Adipocyte (in vitro differentiated cells): Measurements from ENCODE around the gene FGF13.

ENCODE experiments used
- DNase-seq: peaks from one replicate; pipeline ENCODE4 v3.0.0-alpha.2; 2015; ENCODE audit warnings: low read depth
- H3K27me3 ChIP-seq: replicated peaks from 2 replicates; pipeline ENCODE4 v1.7.0; 2013; ENCODE audit warnings: mild to moderate bottlenecking, low read length, moderate library complexity; ENCODE audit not compliant: control insufficient read depth, insufficient read depth
- H3K36me3 ChIP-seq: 2 replicates; pipeline ENCODE4 v1.7.0; 2013; ENCODE audit warnings: low read length, mild to moderate bottlenecking, moderate library complexity; ENCODE audit not compliant: control insufficient read depth, insufficient read depth, severe bottlenecking
- H3K4me1 ChIP-seq: 2 replicates; pipeline ENCODE4 v1.7.0; 2013; ENCODE audit warnings: mild to moderate bottlenecking, low read length, moderate library complexity; ENCODE audit not compliant: control insufficient read depth, insufficient read depth
- H3K4me3 ChIP-seq: 2 replicates; pipeline ENCODE4 v1.7.0; 2013; ENCODE audit warnings: mild to moderate bottlenecking, low read length, moderate library complexity
- H3K9ac ChIP-seq: 2 replicates; pipeline ENCODE4 v1.7.0; 2013; ENCODE audit warnings: mild to moderate bottlenecking, low read length, moderate library complexity
- H3K9me3 ChIP-seq: 2 replicates; pipeline ENCODE4 v1.7.0; 2013; ENCODE audit warnings: mild to moderate bottlenecking, low read length, moderate library complexity; ENCODE audit not compliant: control insufficient read depth

The FGF13 gene

DNA sequence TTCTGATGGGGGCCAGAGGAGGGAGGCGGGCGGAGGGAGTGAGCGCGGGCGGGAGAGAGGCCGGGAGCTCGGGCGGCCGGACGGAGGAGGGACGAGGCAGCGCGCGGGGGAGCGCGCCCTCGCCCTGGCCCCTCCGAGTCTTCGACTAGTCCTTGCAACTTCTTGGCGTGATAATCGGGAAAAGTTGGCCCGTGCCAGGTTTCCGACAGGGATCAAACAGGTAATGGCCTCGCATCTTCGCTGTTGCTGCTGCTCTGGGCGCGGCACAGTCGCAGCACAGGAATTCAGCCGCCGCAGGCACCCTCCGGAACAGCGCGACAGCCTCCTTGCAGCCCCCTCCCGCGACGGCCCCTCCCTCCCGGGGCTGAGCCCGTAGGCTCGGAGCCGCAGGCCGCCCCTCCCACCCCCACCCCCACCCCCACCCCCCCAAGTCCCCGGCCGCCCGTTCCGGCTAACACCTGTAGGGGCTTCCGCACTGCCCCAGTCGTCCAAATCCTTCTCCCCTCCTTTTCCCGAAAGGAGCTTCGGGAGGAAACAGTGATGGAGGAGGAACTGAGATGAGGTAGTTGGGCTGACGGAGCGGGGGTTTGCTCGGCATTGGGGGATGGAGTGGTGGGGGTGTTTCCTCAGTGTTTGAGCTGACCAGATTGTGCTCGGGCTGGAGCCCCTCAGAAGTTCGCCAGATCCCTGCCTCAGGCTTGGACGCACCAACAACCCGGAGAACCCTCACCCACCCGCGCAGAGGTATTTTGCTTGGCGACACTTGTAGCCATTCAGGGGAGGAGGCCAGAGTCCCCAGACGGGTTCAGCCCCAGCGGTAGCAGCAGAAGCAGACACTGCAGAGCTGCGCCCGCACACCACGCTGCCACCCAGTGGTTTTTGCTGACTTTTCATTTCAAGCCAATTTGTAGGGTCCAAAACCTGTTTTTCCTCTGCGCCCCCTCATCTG, at the start of gene FGF13:
TSS of gene FGF13 (minus strand) at position 319 of the 949 bp plus-strand sequence. CDS start 714 bp downstream, outside the sequence.
- Histone ChIP-seq H3K27me3 (peaks cover 3% of the 10 kb centered on the region), H3K9ac (peak within 1 kb of the TSS; percentile 81), H3K4me3 (peak within 1 kb of the TSS; percentile 83), H3K4me1 (peaks cover 6% of the 10 kb centered on the region), H3K9me3 (peaks cover 3% of the 10 kb centered on the region), H3K36me3 (no peaks in the 10 kb centered on the region)
- no peak for DNase-seq

GRCh38 chrX:138759217-138759943, 47.9 kb upstream of the FGF13 start:
- no peaks in the 10 kb centered on the region for H3K9me3 ChIP-seq
- H3K4me3 ChIP-seq: no peak overlapping the region

DNA sequence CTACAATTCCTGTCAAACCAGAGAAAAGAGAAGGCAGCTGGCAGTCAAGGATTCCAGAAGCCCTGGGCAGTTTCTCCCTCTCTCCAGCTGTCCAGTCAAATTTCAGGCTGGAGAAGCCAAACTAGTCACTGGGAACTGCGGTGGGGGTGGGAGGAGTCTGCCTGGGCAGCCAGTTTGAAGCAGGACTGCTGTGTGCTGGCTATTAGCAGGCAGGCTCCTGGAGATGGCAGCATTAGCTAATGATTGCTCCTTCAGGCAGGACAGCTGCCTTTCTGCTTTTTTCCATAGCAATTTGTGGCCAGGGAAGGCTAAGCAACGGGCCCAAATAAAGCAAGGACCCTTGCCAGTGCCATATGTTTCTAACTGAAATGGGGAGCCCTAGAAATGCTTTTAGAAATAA, 44.7 kb upstream of the FGF13 start:
- Histone ChIP-seq H3K36me3 (no peaks in the 10 kb centered on the region), H3K27me3 (peaks cover 20% of the 10 kb centered on the region), H3K9me3 (no peaks in the 10 kb centered on the region), H3K4me3 (no peak overlapping the region), H3K9ac (no peak overlapping the region), H3K4me1 (no peaks in the 10 kb centered on the region)
- DNase-seq: no peak

More at GRCh38 chrX:138759217-138759943, 47.9 kb upstream of the FGF13 start:
- peaks cover under 1% of the 10 kb centered on the region for H3K4me1 ChIP-seq
- H3K9ac ChIP-seq: no peak overlapping the region
- no peak for DNase-seq
- H3K27me3 ChIP-seq: peaks cover 16% of the 10 kb centered on the region
- H3K36me3 ChIP-seq: no peaks in the 10 kb centered on the region

DNA sequence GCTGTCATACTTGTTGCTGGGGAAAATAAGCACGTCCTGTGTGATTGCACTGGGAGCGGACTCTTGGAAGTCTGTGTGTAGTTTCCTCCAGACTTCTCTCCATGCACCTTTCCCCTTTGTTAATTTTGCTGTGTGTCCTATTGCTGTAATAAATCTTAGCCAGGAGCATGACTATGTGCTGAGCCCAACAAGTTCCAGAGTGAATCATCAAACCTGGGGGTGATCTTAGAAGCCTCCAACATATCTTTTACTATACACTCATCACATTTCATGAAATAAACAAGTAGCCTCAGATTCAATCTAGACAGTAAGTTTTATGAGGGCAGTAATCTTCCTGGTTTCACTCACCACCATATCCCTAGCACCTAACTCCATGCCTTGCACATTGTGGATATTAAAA, 43.3 kb upstream of the FGF13 start:
- peaks cover under 1% of the 10 kb centered on the region for H3K4me1 ChIP-seq
- H3K36me3 ChIP-seq: no peaks in the 10 kb centered on the region
- no peak overlapping the region for H3K9ac ChIP-seq
- no peaks in the 10 kb centered on the region for H3K9me3 ChIP-seq
- no peak for DNase-seq
- H3K27me3 ChIP-seq: peaks cover 20% of the 10 kb centered on the region
- H3K4me3 ChIP-seq: no peak overlapping the region

- DNase-seq: peak; percentile 24
- H3K36me3 ChIP-seq: no peaks in the 10 kb centered on the region
- H3K4me3 ChIP-seq: no peak overlapping the region
- peaks cover 19% of the 10 kb centered on the region for H3K27me3 ChIP-seq
- H3K9ac ChIP-seq: no peak overlapping the region
- H3K4me1 ChIP-seq: peaks cover 5% of the 10 kb centered on the region
- H3K9me3 ChIP-seq: no peaks in the 10 kb centered on the region
Measured at GRCh38 chrX:138748480-138748879, 37.0 kb upstream of the FGF13 start.

DNA sequence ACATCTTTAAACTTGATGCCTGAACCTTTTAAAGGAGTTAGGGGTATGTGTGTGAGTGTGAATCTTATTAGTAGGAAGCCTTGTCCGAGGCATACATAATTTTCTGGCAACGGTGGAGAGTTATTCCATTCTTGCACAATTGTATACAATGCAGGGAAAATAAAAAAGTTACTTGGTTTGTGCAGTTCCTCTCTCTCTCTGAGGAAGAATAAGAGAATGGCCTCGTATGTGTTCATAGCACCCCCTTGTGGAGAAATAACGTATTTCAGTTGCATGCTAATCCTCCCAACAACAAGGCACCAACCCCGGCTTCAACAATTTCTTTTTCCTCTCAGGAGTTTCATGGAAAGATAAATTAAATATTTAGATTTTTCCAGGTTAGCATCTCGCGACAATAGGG, 33.7 kb upstream of the FGF13 start:
- DNase-seq: peak; percentile 60
- H3K27me3 ChIP-seq: peaks cover 26% of the 10 kb centered on the region
- H3K9ac ChIP-seq: no peak overlapping the region
- peaks cover 15% of the 10 kb centered on the region for H3K4me1 ChIP-seq
- H3K4me3 ChIP-seq: no peak overlapping the region
- no peaks in the 10 kb centered on the region for H3K9me3 ChIP-seq
- no peaks in the 10 kb centered on the region for H3K36me3 ChIP-seq

GRCh38 chrX:138742217-138742616, 30.7 kb upstream of the FGF13 start:
- Histone ChIP-seq H3K9ac (no peak overlapping the region), H3K9me3 (no peaks in the 10 kb centered on the region), H3K27me3 (peaks cover 23% of the 10 kb centered on the region), H3K4me3 (no peak overlapping the region), H3K36me3 (no peaks in the 10 kb centered on the region), H3K4me1 (peaks cover 33% of the 10 kb centered on the region)
- no peak for DNase-seq

DNA sequence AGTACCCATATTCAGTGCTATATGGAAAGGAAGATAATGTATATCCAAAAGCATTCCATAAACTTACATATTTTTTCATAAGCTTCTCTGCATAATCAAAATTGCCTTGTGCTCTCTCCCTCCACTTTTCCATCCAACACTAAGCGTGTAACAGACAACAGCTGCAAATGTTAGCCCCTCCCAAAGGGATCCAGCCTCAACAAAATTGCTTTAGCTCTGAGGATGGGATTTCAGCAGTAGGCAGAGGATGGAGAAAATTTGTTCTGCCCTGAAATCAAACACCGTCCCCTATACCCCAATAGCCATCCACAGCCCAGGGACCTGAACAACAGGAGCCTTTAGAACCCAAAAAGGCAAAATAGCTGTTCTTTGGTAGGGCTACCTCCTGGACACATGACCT, 28.8 kb upstream of the FGF13 start:
- DNase-seq: no peak
- Histone ChIP-seq H3K36me3 (no peaks in the 10 kb centered on the region), H3K9ac (no peak overlapping the region), H3K9me3 (no peaks in the 10 kb centered on the region), H3K4me3 (no peak overlapping the region), H3K27me3 (peaks cover 16% of the 10 kb centered on the region), H3K4me1 (peaks cover 37% of the 10 kb centered on the region)

DNA sequence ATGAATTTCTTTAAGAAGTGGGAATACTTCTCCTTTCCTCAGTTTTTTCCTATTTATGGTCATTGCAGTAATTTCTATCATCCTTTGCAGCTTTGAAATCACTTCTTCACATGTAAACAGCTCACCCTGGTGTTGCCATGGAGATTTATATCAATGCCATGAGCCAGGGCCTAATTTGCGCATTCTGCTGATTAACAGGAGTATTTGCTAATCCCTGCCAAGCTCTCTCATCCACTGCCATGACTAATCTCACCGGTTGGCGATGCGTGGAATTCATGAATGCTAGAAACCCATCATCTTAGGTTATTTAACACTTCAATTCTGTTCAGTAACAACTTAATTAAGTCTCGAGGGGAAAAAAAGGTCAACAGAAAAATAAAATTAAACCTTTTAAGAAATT, 11.8 kb upstream of the FGF13 start:
- Histone ChIP-seq H3K4me1 (peaks cover 19% of the 10 kb centered on the region), H3K9me3 (no peaks in the 10 kb centered on the region), H3K36me3 (no peaks in the 10 kb centered on the region), H3K9ac (no peak overlapping the region), H3K27me3 (peaks cover 10% of the 10 kb centered on the region), H3K4me3 (no peak overlapping the region)
- no peak for DNase-seq

DNA sequence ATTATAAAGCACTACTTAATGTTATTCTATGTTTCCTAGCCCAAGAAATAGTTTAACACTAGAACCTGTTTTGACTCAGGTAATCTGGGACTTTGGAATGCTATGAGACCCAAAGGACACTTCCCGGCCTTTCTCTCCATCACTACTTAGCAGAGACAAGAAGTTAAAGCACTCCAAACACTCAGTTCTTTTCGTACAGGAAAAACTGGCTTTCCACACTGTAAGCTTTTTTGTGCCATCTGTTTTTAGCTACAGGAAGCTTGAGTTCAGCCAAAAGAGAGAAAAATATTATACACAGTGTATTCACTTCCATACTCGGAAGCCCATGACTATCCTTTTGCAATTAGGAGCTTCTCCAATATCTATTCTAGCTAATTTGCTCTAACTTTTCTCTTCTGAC, 7.9 kb upstream of the FGF13 start:
- Histone ChIP-seq H3K9me3 (peaks cover 3% of the 10 kb centered on the region), H3K4me3 (no peak overlapping the region), H3K36me3 (no peaks in the 10 kb centered on the region), H3K4me1 (peaks cover 24% of the 10 kb centered on the region), H3K9ac (peak overlapping the region; percentile 46), H3K27me3 (peaks cover 3% of the 10 kb centered on the region)
- DNase-seq: no peak

DNA sequence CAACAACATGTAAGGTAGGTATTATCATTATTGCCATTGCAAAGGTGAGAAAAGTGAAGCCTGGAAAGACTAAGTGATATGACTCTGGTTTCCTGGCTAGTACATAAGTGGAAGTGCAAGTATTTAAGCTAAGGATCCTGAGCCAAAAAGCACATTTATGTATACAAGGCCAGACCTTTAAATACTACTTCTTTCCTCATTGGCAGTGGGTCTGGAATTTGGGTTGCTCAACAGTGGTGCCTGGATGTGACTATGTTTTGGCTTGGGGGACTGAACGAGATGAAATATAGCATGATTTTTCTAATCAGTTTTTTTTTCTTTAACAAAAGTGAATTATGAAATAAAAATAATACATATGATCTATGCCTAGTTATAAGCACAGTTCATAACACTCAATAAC, 7.4 kb upstream of the FGF13 start:
- Histone ChIP-seq H3K4me1 (peaks cover 24% of the 10 kb centered on the region), H3K36me3 (no peaks in the 10 kb centered on the region), H3K27me3 (no peaks in the 10 kb centered on the region), H3K4me3 (no peak overlapping the region), H3K9ac (peak overlapping the region; percentile 46), H3K9me3 (peaks cover 3% of the 10 kb centered on the region)
- no peak for DNase-seq
